Thyroid gland (tissue), 4 donors: Measurements from ENCODE around the gene WNT9A. TPM values are rescaled to one million over a fixed set of nuclear protein-coding genes. Genes with fewer than 3 reads are reported as not detected.
A peak's percentile ranks its signal among the peaks of the same experiment; 100 is the strongest.

Source experiments
- DNase-seq, 2 donors: peaks; one replicate each; pipeline ENCODE4 v3.0.0-alpha.2; 2019
- H3K27ac ChIP-seq, 3 donors: fragments of 200-600 bp; sonication (generic); 1 replicate in 2 of 3; 2 replicates in 1 of 3; pipeline ENCODE4 v1.5.1; 2016 to 2019; ENCODE audit warnings: mild to moderate bottlenecking in 1 of 3, moderate library complexity in 1 of 3
- H3K27me3 ChIP-seq: fragments of 200-600 bp; sonication (generic); one replicate; pipeline ENCODE4 v1.5.1; 2019
- H3K36me3 ChIP-seq, 2 donors: fragments of 200-600 bp; sonication (generic); one replicate each; pipeline ENCODE4 v1.5.1; 2016 to 2019
- H3K4me1 ChIP-seq, 2 donors: fragments of 200-600 bp; sonication (generic); one replicate each; pipeline ENCODE4 v1.5.1; 2017 to 2019
- H3K4me3 ChIP-seq, 3 donors: fragments of 200-600 bp; sonication (generic); replicated peaks in 1 of 3; 1 replicate in 2 of 3; 2 replicates in 1 of 3; pipeline ENCODE4 v1.5.1; 2016; ENCODE audit warnings: mild to moderate bottlenecking in 1 of 3
- H3K9me3 ChIP-seq: fragments of 200-600 bp; sonication (generic); one replicate; pipeline ENCODE4 v1.5.1; 2017
- POLR2A ChIP-seq, 2 donors: fragments of 450-650 bp; IDR thresholded peaks; one replicate each; pipeline ENCODE4 v1.6.1; 2017; ENCODE audit warnings: antibody characterized with exemption in 2 of 2, mild to moderate bottlenecking in 2 of 2, moderate library complexity in 1 of 2
- WGBS, 2 donors: methylation state at CpG; one replicate each; pipeline ENCODE4 v1.1.5; 2017; 5-methylcytosine and 5-hydroxymethylcytosine counted together
- intact Hi-C: fragments of 100-400 bp; cut with DNase I; formaldehyde crosslinking; loops from one replicate; pipeline ENCODE4 v1.15.1; 2023
- total RNA-seq, 4 donors: library from RNA; depleted of rRNA; stranded (reverse); fragments of >200 nt; gene quantifications; one replicate each; pipeline ENCODE4 v1.2.3, GENCODE V29; 2016
- TF ChIP-seq, protein P1 (sequence below), 6 experiments: fragments of 200-600 bp in 3 of 6; fragments of 450-650 bp in 3 of 6; sonication (generic) in 3 of 6; IDR thresholded peaks; one replicate each; pipeline ENCODE4 v1.5.1; 2016 to 2019; ENCODE audit warnings: antibody characterized with exemption in 6 of 6, mild to moderate bottlenecking in 2 of 6, inconsistent platforms in 1 of 6, moderate library complexity in 1 of 6

The WNT9A gene
- total RNA-seq, 4 donors from 2014 or later: 2.5 to 4.3 (median 3.4) TPM

DNA sequence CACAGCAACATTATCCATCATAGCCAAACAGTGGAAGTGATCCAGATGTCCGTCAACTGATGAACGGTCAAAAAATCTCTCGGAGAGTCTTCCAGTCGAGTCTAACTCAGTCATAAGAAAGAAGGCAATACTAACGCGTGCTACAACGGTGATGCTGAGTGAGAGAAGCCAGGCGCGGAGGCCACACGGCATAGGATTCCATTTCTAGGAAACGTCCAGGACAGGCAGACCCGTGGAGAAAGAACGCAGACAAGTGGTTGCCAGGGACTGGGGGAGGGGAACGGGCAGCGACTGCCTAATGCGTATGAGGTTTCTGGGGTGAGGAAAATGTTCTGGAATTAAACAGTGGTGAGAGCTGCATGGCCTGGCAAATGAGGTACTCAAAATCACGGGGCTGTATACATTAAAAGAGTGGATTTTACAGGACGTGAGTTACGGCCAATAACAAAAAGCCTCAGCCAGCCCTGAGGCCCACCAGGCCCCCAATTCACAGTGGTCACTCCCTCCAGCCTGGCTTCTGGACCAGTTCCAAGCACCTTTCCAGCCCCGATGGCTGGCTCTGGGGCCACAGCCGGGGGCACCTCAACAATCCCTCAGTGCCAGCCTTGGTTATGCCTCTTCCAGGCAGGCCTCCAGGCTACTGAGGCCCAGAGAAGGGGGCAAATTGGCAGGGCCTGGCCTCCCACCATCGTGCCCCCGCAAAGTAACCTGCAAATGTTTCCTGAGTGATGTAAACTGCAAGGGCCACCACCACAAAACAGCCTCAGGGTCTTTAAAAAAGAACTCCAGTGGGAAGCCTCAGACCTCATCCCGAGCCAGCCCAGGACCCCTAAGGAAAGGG is 3.4 kb downstream of the WNT9A start:
- 78 to 80% methylated on average over 23 to 24 of the region's 24 CpGs for WGBS, 2 donors

DNA sequence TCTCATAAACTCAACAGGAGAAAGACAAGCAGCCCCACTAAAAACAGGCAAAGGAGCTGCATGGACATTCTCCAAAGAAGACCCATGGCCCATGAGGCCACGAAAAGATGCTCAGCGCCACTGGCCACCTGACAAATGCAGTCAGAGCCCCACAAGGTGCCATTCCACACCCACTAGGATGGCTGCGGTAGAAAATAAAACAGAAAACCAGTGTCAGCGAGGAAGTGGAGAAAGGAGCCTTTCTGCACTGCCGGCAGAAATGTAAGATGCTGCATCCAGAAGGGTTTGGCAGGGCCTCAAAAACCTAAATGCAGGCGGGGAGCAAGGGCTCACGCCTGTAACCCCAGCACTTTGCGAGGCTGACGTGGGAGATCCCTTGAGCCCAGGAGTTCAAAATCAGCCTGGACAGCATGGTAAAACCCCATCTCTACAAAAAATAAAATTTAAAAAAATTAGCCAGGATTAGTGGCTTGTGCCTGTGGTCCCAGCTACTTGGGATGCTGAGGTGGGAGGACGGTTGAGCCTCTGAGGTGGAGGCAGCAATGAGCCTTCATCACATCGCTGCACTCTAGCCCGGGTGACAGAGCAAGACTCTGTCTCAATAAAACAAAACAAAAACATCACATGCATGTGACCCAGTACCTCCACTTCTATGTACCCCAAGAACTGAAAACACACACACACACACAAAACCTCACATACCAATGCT is 4.2 kb downstream of the WNT9A start:
- Histone ChIP-seq H3K4me3 (no peak overlapping the region), H3K36me3 (no peaks in the 10 kb centered on the region), H3K9me3 (no peaks in the 10 kb centered on the region), H3K27me3 (no peaks in the 10 kb centered on the region), H3K27ac (no peak overlapping the region), H3K4me1 (peaks cover 20 to 27% of the 10 kb centered on the region in 2 donors)
- 91 to 92% methylated on average over 12 of the region's 12 CpGs for WGBS, 2 donors
- intact Hi-C loops: no loop called here
- TF ChIP-seq POLR2A (IDR thresholded peaks at IDR 0.05): no peak
- TF ChIP-seq, protein P1, sequence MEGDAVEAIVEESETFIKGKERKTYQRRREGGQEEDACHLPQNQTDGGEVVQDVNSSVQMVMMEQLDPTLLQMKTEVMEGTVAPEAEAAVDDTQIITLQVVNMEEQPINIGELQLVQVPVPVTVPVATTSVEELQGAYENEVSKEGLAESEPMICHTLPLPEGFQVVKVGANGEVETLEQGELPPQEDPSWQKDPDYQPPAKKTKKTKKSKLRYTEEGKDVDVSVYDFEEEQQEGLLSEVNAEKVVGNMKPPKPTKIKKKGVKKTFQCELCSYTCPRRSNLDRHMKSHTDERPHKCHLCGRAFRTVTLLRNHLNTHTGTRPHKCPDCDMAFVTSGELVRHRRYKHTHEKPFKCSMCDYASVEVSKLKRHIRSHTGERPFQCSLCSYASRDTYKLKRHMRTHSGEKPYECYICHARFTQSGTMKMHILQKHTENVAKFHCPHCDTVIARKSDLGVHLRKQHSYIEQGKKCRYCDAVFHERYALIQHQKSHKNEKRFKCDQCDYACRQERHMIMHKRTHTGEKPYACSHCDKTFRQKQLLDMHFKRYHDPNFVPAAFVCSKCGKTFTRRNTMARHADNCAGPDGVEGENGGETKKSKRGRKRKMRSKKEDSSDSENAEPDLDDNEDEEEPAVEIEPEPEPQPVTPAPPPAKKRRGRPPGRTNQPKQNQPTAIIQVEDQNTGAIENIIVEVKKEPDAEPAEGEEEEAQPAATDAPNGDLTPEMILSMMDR (IDR thresholded peaks at IDR 0.05): no peak
- DNase-seq: no peak

More for the DNA sequence above, 3.4 kb downstream of the WNT9A start:
- Histone ChIP-seq H3K27me3 (no peaks in the 10 kb centered on the region), H3K4me3 (no peak overlapping the region), H3K4me1 (peaks cover 21 to 29% of the 10 kb centered on the region in 2 donors), H3K9me3 (no peaks in the 10 kb centered on the region), H3K36me3 (no peaks in the 10 kb centered on the region), H3K27ac (peak overlapping the region; percentile 58 to 82 (median 78))
- no peak for DNase-seq
- intact Hi-C loops: no loop called here
- TF ChIP-seq, protein P1 (IDR thresholded peaks at IDR 0.05): no peak

DNA sequence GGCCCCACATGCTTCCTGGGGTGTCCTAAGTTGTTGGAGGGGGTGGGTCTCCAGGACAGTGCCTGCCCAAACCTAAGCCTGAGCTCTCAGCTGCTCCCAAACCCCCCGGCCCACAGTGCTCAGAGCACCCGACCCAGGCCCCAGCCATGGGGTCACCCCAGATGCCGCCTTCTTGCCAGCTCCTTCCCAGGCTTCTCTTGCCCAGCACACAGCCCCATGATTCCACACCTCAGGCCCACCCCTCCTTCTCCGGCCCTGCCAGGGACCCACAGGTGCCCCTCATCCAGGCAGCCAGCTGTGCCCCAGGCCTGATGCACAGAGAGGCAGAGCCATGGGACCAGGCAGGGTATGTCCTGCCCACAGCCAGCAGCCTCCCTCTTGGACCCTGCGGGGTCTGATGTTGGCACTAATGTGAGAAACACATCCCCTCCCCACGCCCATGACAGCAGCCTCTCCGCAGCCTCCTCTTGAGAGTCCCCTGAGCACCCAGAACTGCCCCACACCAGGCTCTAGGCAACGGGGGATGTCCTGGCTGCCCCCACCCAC is 4.9 kb downstream of the WNT9A start:
- intact Hi-C loops: no loop called here
- no peak overlapping the region for H3K4me3 ChIP-seq
- H3K4me1 ChIP-seq: peaks cover 15 to 22% of the 10 kb centered on the region in 2 donors
- TF ChIP-seq POLR2A (IDR thresholded peaks at IDR 0.05): no peak
- TF ChIP-seq, protein P1 (IDR thresholded peaks at IDR 0.05): no peak
- H3K27ac ChIP-seq: no peak overlapping the region
- H3K9me3 ChIP-seq: no peaks in the 10 kb centered on the region
- H3K36me3 ChIP-seq: no peaks in the 10 kb centered on the region
- WGBS, 2 donors: 89 to 94% methylated on average over 5 to 7 of the region's 8 CpGs
- no peak for DNase-seq
- H3K27me3 ChIP-seq: no peaks in the 10 kb centered on the region

DNA sequence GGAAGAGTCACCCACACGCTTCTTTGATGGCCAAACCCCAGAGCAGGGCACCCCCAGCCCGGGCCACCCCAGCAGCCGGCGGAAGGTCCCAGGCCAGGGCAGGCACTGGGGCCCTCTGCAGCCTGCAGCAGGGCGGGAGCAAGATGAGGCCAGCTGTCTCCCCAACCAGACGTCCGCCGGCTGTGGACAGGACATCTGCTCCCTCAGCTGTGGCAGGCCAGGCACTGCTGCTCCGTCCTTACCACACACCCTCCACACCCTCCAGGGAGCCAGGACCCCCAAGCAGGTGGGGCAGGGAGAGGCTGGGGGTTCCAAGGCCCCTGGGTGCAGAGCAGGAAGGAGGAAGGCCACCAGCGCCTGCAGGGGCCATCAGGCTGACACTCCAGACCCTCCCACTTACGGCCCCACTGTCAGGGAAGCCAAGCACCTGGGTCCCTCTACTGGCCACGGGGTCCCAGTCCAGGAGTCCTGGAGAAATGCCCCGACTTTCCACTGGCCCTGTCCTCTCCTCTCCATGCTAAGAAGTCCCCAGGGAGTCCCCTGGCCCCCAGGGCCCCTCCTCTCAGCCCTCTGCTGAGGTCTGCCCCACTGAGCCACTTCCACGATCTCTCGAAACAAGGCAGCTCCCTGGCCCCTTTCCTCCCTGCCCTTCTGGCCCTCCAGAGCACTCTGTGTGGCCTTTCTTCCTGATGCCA is 5.6 kb downstream of the WNT9A start:
- WGBS, 2 donors: 79 to 90% methylated on average over 5 to 7 of the region's 15 CpGs
- H3K36me3 ChIP-seq: no peaks in the 10 kb centered on the region
- DNase-seq: no peak
- TF ChIP-seq POLR2A (IDR thresholded peaks at IDR 0.05): no peak
- TF ChIP-seq, protein P1 (IDR thresholded peaks at IDR 0.05): no peak
- intact Hi-C loops: no loop called here
- H3K4me3 ChIP-seq: no peak overlapping the region
- no peaks in the 10 kb centered on the region for H3K27me3 ChIP-seq
- H3K4me1 ChIP-seq: peaks cover 15 to 22% of the 10 kb centered on the region in 2 donors
- H3K9me3 ChIP-seq: no peaks in the 10 kb centered on the region
- no peak overlapping the region for H3K27ac ChIP-seq
